H9 (cell line): ENCODE results near the gene NXPH4. TPM values are rescaled to one million over a fixed set of nuclear protein-coding genes. Genes with fewer than 3 reads are reported as not detected.

ENCODE experiments used
- DNase-seq: peaks from one replicate; pipeline ENCODE4 v3.0.0-alpha.2; 2017
- H2AFZ ChIP-seq: one replicate; pipeline ENCODE4 v1.6.1; 2013; ENCODE audit warnings: mild to moderate bottlenecking, low read length, control low read depth, moderate library complexity
- H2AK5ac ChIP-seq: 2 replicates; pipeline ENCODE4 v1.6.1; 2013; ENCODE audit warnings: low read length, control low read depth, mixed read lengths; ENCODE audit not compliant: insufficient read length
- H2BK120ac ChIP-seq: one replicate; pipeline ENCODE4 v1.6.1; 2013; ENCODE audit warnings: low read depth, mild to moderate bottlenecking, low read length, control low read depth, inconsistent platforms; ENCODE audit not compliant: poor library complexity, severe bottlenecking
- H2BK12ac ChIP-seq: 2 replicates; pipeline ENCODE4 v1.6.1; 2013; ENCODE audit warnings: low read length, control low read depth, mixed read lengths, low read depth; ENCODE audit not compliant: insufficient read length
- H2BK15ac ChIP-seq: 2 replicates; pipeline ENCODE4 v1.6.1; 2013; ENCODE audit warnings: low read depth, low read length, control low read depth
- H2BK20ac ChIP-seq: one replicate; pipeline ENCODE4 v1.6.1; 2013; ENCODE audit warnings: low read depth, mild to moderate bottlenecking, low read length, control low read depth, inconsistent platforms; ENCODE audit not compliant: poor library complexity, severe bottlenecking
- H2BK5ac ChIP-seq: 2 replicates; pipeline ENCODE4 v1.6.1; 2013; ENCODE audit warnings: low read length, control low read depth, mixed read lengths; ENCODE audit not compliant: insufficient read length
- H3K14ac ChIP-seq: 2 replicates; pipeline ENCODE4 v1.6.1; 2013; ENCODE audit warnings: low read length, control low read depth; ENCODE audit not compliant: insufficient read depth
- H3K18ac ChIP-seq: 2 replicates; pipeline ENCODE4 v1.6.1; 2013; ENCODE audit warnings: low read depth, mild to moderate bottlenecking, mixed read lengths, low read length, control low read depth; ENCODE audit not compliant: insufficient read length
- H3K23ac ChIP-seq: 2 replicates; pipeline ENCODE4 v1.6.1; 2013; ENCODE audit warnings: low read length, control low read depth, mixed read lengths, low read depth; ENCODE audit not compliant: insufficient read length
- H3K23me2 ChIP-seq: 2 replicates; pipeline ENCODE4 v1.6.1; 2013; ENCODE audit warnings: low read depth, mild to moderate bottlenecking, mixed read lengths, low read length, control low read depth; ENCODE audit not compliant: insufficient read length, poor library complexity, severe bottlenecking
- H3K27ac ChIP-seq: 2 replicates; pipeline ENCODE4 v1.5.1; 2013; ENCODE audit warnings: low read length, control low read depth, mixed read lengths, low read depth; ENCODE audit not compliant: insufficient read length
- H3K27me3 ChIP-seq: 2 replicates; pipeline ENCODE4 v1.6.1; 2013; ENCODE audit warnings: low read length, control low read depth, inconsistent platforms; ENCODE audit not compliant: insufficient read depth
- H3K4ac ChIP-seq: 2 replicates; pipeline ENCODE4 v1.6.1; 2013; ENCODE audit warnings: low read depth, mild to moderate bottlenecking, control low read depth, inconsistent platforms, low read length, moderate library complexity
- H3K4me1 ChIP-seq: 2 replicates; pipeline ENCODE4 v1.6.1; 2013; ENCODE audit warnings: low read length, control low read depth, inconsistent platforms; ENCODE audit not compliant: insufficient read depth
- H3K4me2 ChIP-seq: 2 replicates; pipeline ENCODE4 v1.6.1; 2013; ENCODE audit warnings: low read length, control low read depth, mixed read lengths; ENCODE audit not compliant: insufficient read length, insufficient read depth
- H3K56ac ChIP-seq: 2 replicates; pipeline ENCODE4 v1.6.1; 2013; ENCODE audit warnings: low read depth, mild to moderate bottlenecking, mixed read lengths, low read length, control low read depth; ENCODE audit not compliant: insufficient read length
- H3K79me1 ChIP-seq: 2 replicates; pipeline ENCODE4 v1.6.1; 2013; ENCODE audit warnings: low read depth, mild to moderate bottlenecking, moderate library complexity, low read length, control low read depth, inconsistent platforms; ENCODE audit not compliant: insufficient read depth, poor library complexity, severe bottlenecking
- H3K79me2 ChIP-seq: 2 replicates; pipeline ENCODE4 v1.6.1; 2013; ENCODE audit warnings: low read length, control low read depth, inconsistent platforms; ENCODE audit not compliant: insufficient read depth
- H3K9ac ChIP-seq: 2 replicates; pipeline ENCODE4 v1.6.1; 2013; ENCODE audit warnings: low read length, control low read depth, mixed read lengths; ENCODE audit not compliant: insufficient read length; ENCODE audit errors: extremely low read depth
- H3K9me3 ChIP-seq: one replicate; pipeline ENCODE4 v1.6.1; 2013; ENCODE audit warnings: low read depth, low read length, inconsistent platforms; ENCODE audit not compliant: control insufficient read depth
- H3T11ph ChIP-seq: one replicate; pipeline ENCODE4 v1.6.1; 2013; ENCODE audit warnings: mild to moderate bottlenecking, low read length, control low read depth, inconsistent platforms
- H4K20me1 ChIP-seq: one replicate; pipeline ENCODE4 v1.6.1; 2013; ENCODE audit not compliant: control insufficient read depth, insufficient read length, insufficient read depth
- H4K5ac ChIP-seq: 2 replicates; pipeline ENCODE4 v1.6.1; 2013; ENCODE audit warnings: low read depth, mild to moderate bottlenecking, mixed read lengths, low read length, control low read depth; ENCODE audit not compliant: insufficient read length
- H4K8ac ChIP-seq: replicated peaks from 2 replicates; pipeline ENCODE4 v1.6.1; 2013; ENCODE audit warnings: low read length, control low read depth, mixed read lengths, low read depth; ENCODE audit not compliant: insufficient read length
- H4K91ac ChIP-seq: 2 replicates; pipeline ENCODE4 v1.6.1; 2013; ENCODE audit warnings: low read depth, mild to moderate bottlenecking, moderate library complexity, mixed read lengths, low read length, control low read depth; ENCODE audit not compliant: insufficient read length
- H3K27ac Mint-ChIP-seq, 3 experiments: 2 replicates in 2 of 3; 3 replicates in 1 of 3; pipeline ENCODE4 v1.8.0; 2020 to 2021; ENCODE audit warnings: mixed read lengths in 3 of 3, mild to moderate bottlenecking in 1 of 3, moderate library complexity in 1 of 3
- H3K27me3 Mint-ChIP-seq: 2 replicates; pipeline ENCODE4 v1.8.0; 2021; ENCODE audit warnings: low read depth, mild to moderate bottlenecking, moderate library complexity, mixed read lengths
- H3K36me3 Mint-ChIP-seq, 3 experiments: 2 replicates in 2 of 3; 3 replicates in 1 of 3; pipeline ENCODE4 v1.8.0; 2020 to 2021; ENCODE audit warnings: low read depth in 3 of 3, mixed read lengths in 3 of 3; ENCODE audit not compliant: insufficient read depth in 1 of 3
- H3K4me1 Mint-ChIP-seq, 2 experiments: 2 replicates each; pipeline ENCODE4 v1.8.0; 2020; ENCODE audit warnings: mixed read lengths in 2 of 2
- H3K4me3 Mint-ChIP-seq, 2 experiments: 2 replicates in 1 of 2; 3 replicates in 1 of 2; pipeline ENCODE4 v1.8.0; 2020 to 2021; ENCODE audit warnings: mild to moderate bottlenecking in 2 of 2, mixed read lengths in 2 of 2, moderate library complexity in 1 of 2
- H3K9me3 Mint-ChIP-seq, 2 experiments: 2 replicates in 1 of 2; 3 replicates in 1 of 2; pipeline ENCODE4 v1.8.0; 2020; ENCODE audit warnings: mild to moderate bottlenecking in 2 of 2, mixed read lengths in 2 of 2, moderate library complexity in 1 of 2
- WGBS: extraction: QIAGEN DNeasy Blood & Tissue Kit; methylation state at CpG from one replicate; pipeline ENCODE4 v1.1.7; 2013; ENCODE audit warnings: missing lambda C conversion rate, low lambda C conversion rate, mixed read lengths; ENCODE audit not compliant: insufficient read length; ENCODE audit errors: extremely low coverage; 5-methylcytosine and 5-hydroxymethylcytosine counted together
- total RNA-seq: library from RNA; stranded (reverse); gene quantifications from 2 replicates; pipeline ENCODE4 v1.2.1, GENCODE V29; 2021
- TF ChIP-seq, protein P1 (sequence below): fragments of 200-600 bp; sonication (generic); conservative IDR thresholded peaks from 3 replicates; pipeline ENCODE4 v1.8.0; 2021; ENCODE audit warnings: antibody characterized with exemption, mild to moderate bottlenecking

Gene NXPH4
- total RNA-seq, 1 experiment from 2014 or later = 2.1 TPM

DNA sequence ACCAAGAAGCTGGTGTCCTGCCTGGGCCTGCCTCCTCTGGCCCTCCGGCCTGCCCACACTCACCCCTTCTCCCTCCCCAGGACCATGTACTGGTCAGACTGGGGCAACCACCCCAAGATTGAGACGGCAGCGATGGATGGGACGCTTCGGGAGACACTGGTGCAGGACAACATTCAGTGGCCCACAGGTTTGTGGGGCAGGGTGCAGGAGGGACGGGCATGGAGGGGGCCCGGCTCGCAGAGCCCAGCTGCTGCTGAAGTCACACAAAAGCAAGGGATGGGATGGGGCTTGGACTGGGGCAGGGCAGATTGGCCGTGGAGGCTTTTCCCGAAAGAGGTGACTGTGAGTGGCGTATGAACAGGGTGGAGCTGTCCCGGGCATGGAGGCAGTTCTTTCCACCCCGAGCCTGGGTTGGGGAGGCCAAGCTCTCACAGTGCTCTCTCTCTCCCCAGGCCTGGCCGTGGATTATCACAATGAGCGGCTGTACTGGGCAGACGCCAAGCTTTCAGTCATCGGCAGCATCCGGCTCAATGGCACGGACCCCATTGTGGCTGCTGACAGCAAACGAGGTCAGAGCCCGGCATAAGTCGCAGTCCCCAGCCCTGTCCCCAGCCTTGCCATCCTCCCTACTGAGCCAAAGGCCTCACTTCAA is 7.8 kb upstream of the NXPH4 start:
- no peak overlapping the region for H3K9ac ChIP-seq
- WGBS = no CpG with 5 or more reads among the region's 22 CpGs

More for the DNA sequence above, 7.8 kb upstream of the NXPH4 start:
- Mint-ChIP-seq H3K4me3 (no peak overlapping the region), H3K4me1 (peaks cover 8% of the 10 kb centered on the region in 2 experiments), H3K27ac (peak overlapping the region in 2 of 3 experiments; percentile 15 to 85; a peak in 2 of 7 replicates), H3K9me3 (no peaks in the 10 kb centered on the region), H3K36me3 (peaks cover 43 to 74% (median 73%) of the 10 kb centered on the region in 3 experiments), H3K27me3 (peaks cover 5% of the 10 kb centered on the region)
- H4K8ac ChIP-seq = no peak overlapping the region
- H3K23me2 ChIP-seq = no peaks in the 10 kb centered on the region
- no peak overlapping the region for H3K4ac ChIP-seq
- no peak overlapping the region for H3K4me2 ChIP-seq
- no peak overlapping the region for H4K91ac ChIP-seq
- H2AFZ ChIP-seq = no peak overlapping the region
- H3K27me3 ChIP-seq = no peaks in the 10 kb centered on the region
- no peak overlapping the region for H4K5ac ChIP-seq
- no peak overlapping the region for H3K27ac ChIP-seq
- TF ChIP-seq, protein P1, sequence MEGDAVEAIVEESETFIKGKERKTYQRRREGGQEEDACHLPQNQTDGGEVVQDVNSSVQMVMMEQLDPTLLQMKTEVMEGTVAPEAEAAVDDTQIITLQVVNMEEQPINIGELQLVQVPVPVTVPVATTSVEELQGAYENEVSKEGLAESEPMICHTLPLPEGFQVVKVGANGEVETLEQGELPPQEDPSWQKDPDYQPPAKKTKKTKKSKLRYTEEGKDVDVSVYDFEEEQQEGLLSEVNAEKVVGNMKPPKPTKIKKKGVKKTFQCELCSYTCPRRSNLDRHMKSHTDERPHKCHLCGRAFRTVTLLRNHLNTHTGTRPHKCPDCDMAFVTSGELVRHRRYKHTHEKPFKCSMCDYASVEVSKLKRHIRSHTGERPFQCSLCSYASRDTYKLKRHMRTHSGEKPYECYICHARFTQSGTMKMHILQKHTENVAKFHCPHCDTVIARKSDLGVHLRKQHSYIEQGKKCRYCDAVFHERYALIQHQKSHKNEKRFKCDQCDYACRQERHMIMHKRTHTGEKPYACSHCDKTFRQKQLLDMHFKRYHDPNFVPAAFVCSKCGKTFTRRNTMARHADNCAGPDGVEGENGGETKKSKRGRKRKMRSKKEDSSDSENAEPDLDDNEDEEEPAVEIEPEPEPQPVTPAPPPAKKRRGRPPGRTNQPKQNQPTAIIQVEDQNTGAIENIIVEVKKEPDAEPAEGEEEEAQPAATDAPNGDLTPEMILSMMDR = no peak
- H4K20me1 ChIP-seq = no peaks in the 10 kb centered on the region
- H3K56ac ChIP-seq = no peak overlapping the region
- no peak overlapping the region for H3K18ac ChIP-seq
- no peak overlapping the region for H2BK5ac ChIP-seq
- DNase-seq = no peak
- H3K9me3 ChIP-seq = no peaks in the 10 kb centered on the region
- no peak overlapping the region for H3K23ac ChIP-seq
- H3K4me1 ChIP-seq = peaks cover 4% of the 10 kb centered on the region
- no peak overlapping the region for H2BK20ac ChIP-seq
- H2BK12ac ChIP-seq = no peak overlapping the region
- no peaks in the 10 kb centered on the region for H3K79me2 ChIP-seq
- H2AK5ac ChIP-seq = no peak overlapping the region
- no peak overlapping the region for H3K14ac ChIP-seq
- no peak overlapping the region for H2BK15ac ChIP-seq
- H2BK120ac ChIP-seq = no peak overlapping the region
- no peak overlapping the region for H3T11ph ChIP-seq
- H3K79me1 ChIP-seq = no peaks in the 10 kb centered on the region
